PFSK-1 (cell line): ENCODE measurements around the gene RAB3GAP1.

Experiments used
- FOXP2 ChIP-seq: optimal IDR thresholded peaks from 2 replicates; pipeline ENCODE3; 2011; ENCODE audit warnings: borderline replicate concordance, control low read depth, inconsistent platforms; ENCODE audit not compliant: insufficient read depth; ENCODE audit errors: extremely low read length, extremely low read depth
- POLR2AphosphoS5 ChIP-seq: IDR thresholded peaks from 2 replicates; pipeline ENCODE4 v1.6.1; 2012; ENCODE audit warnings: low read depth, mild to moderate bottlenecking, control low read depth, low read length, moderate library complexity
- TAF1 ChIP-seq: IDR thresholded peaks from 2 replicates; pipeline ENCODE4 v1.6.1; 2012; ENCODE audit warnings: low read length, control low read depth, borderline replicate concordance; ENCODE audit not compliant: insufficient read depth
- TF ChIP-seq, protein P1 (sequence below), 2 experiments: IDR thresholded peaks; 2 replicates each; pipeline versions ENCODE4 v1.6.1 to v1.8.0; 2011 to 2012; ENCODE audit warnings: low read depth in 2 of 2, low read length in 2 of 2, control low read depth in 1 of 2, inconsistent platforms in 1 of 2, mild to moderate bottlenecking in 1 of 2, moderate library complexity in 1 of 2; ENCODE audit not compliant: insufficient read depth in 1 of 2

DNA sequence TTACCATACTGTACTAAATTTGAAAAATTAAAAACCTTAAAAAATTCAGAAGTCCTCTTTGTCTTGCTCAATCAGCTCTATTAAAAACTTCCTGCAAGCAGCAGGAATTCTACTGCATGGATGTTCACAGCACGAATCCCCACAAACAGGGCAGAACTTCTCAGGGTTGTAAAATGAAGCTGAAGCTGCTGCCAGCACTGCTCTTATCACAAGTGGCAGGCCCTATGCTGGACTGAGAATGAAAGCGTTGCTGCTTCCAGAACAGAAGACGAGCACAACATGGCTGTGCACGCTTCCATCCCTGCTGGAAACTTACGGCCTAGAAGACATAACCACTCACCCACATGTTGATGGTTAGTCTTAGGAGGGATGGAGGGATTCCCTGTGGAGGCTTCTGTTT, 134.0 kb downstream of the RAB3GAP1 start:
- TF ChIP-seq POLR2AphosphoS5 (no peak), FOXP2 (no peak), TAF1 (no peak)
- TF ChIP-seq, protein P1, sequence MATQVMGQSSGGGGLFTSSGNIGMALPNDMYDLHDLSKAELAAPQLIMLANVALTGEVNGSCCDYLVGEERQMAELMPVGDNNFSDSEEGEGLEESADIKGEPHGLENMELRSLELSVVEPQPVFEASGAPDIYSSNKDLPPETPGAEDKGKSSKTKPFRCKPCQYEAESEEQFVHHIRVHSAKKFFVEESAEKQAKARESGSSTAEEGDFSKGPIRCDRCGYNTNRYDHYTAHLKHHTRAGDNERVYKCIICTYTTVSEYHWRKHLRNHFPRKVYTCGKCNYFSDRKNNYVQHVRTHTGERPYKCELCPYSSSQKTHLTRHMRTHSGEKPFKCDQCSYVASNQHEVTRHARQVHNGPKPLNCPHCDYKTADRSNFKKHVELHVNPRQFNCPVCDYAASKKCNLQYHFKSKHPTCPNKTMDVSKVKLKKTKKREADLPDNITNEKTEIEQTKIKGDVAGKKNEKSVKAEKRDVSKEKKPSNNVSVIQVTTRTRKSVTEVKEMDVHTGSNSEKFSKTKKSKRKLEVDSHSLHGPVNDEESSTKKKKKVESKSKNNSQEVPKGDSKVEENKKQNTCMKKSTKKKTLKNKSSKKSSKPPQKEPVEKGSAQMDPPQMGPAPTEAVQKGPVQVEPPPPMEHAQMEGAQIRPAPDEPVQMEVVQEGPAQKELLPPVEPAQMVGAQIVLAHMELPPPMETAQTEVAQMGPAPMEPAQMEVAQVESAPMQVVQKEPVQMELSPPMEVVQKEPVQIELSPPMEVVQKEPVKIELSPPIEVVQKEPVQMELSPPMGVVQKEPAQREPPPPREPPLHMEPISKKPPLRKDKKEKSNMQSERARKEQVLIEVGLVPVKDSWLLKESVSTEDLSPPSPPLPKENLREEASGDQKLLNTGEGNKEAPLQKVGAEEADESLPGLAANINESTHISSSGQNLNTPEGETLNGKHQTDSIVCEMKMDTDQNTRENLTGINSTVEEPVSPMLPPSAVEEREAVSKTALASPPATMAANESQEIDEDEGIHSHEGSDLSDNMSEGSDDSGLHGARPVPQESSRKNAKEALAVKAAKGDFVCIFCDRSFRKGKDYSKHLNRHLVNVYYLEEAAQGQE (IDR thresholded peaks at IDR 0.05; ENCODE audit: insufficient read depth in 1 of 2, low read depth in 2 of 2, low read length in 2 of 2): no peak
